Tibial nerve (tissue), 4 donors: Measurements from ENCODE around the gene TRMT1.

Experiments
- EP300 ChIP-seq, 2 donors: sonication (generic); formaldehyde crosslinking; IDR thresholded peaks; one replicate each; pipeline ENCODE4 v1.6.1; 2017; ENCODE audit warnings: antibody characterized with exemption in 2 of 2, mild to moderate bottlenecking in 1 of 2
- POLR2A ChIP-seq, 2 donors: fragments of 450-650 bp; IDR thresholded peaks; one replicate each; pipeline ENCODE4 v1.6.1; 2017; ENCODE audit warnings: antibody characterized with exemption in 2 of 2, mild to moderate bottlenecking in 2 of 2, moderate library complexity in 2 of 2
- TF ChIP-seq, protein P1 (sequence below), 5 experiments: fragments of 200-600 bp in 3 of 5; fragments of 450-650 bp in 2 of 5; sonication (generic) in 3 of 5; IDR thresholded peaks; one replicate each; pipeline ENCODE4 v1.5.1; 2016 to 2019; ENCODE audit warnings: antibody characterized with exemption in 5 of 5, mild to moderate bottlenecking in 3 of 5, moderate library complexity in 2 of 5

GRCh38 chr19:13151605-13152355 lies 35.2 kb upstream of the TRMT1 start:
- TF ChIP-seq, protein P1, sequence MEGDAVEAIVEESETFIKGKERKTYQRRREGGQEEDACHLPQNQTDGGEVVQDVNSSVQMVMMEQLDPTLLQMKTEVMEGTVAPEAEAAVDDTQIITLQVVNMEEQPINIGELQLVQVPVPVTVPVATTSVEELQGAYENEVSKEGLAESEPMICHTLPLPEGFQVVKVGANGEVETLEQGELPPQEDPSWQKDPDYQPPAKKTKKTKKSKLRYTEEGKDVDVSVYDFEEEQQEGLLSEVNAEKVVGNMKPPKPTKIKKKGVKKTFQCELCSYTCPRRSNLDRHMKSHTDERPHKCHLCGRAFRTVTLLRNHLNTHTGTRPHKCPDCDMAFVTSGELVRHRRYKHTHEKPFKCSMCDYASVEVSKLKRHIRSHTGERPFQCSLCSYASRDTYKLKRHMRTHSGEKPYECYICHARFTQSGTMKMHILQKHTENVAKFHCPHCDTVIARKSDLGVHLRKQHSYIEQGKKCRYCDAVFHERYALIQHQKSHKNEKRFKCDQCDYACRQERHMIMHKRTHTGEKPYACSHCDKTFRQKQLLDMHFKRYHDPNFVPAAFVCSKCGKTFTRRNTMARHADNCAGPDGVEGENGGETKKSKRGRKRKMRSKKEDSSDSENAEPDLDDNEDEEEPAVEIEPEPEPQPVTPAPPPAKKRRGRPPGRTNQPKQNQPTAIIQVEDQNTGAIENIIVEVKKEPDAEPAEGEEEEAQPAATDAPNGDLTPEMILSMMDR (IDR thresholded peaks at IDR 0.05), result peak in 4 of 5 experiments; percentile 16 to 53 (median 21)
- TF ChIP-seq POLR2A (IDR thresholded peaks at IDR 0.05) (peak; percentile 96 to 97), EP300 (IDR thresholded peaks at IDR 0.05) (peak; percentile 56 to 99)
